Smooth muscle cell (in vitro differentiated cells): ENCODE measurements around the gene STON2. TPM values are rescaled to one million over a fixed set of nuclear protein-coding genes. Genes with fewer than 3 reads are reported as not detected.

Experiments used
- DNase-seq: peaks from one replicate; lab custom pipeline; 2025; ENCODE audit not compliant: unreplicated experiment; lab: John Stamatoyannopoulos, UW
- H2AFZ ChIP-seq: fragments of 200-600 bp; sonication (generic); 2 replicates; pipeline ENCODE4 v1.6.0; 2016; ENCODE audit warnings: antibody characterized with exemption, low read depth, mild to moderate bottlenecking
- H3F3A ChIP-seq: fragments of 200-600 bp; sonication (generic); 2 replicates; pipeline ENCODE4 v1.6.0; 2017; ENCODE audit warnings: antibody characterized with exemption, low read depth
- H3K27ac ChIP-seq: fragments of 200-600 bp; sonication (generic); 2 replicates; pipeline ENCODE4 v1.5.1; 2016; ENCODE audit warnings: low read depth, mild to moderate bottlenecking
- H3K27me3 ChIP-seq: fragments of 200-600 bp; sonication (generic); 2 replicates; pipeline ENCODE4 v1.6.1; 2016; ENCODE audit warnings: low read depth, mild to moderate bottlenecking
- H3K36me3 ChIP-seq: fragments of 200-600 bp; sonication (generic); 2 replicates; pipeline ENCODE4 v1.5.1; 2016; ENCODE audit warnings: low read depth
- H3K4me1 ChIP-seq: fragments of 200-600 bp; sonication (generic); 2 replicates; pipeline ENCODE4 v1.5.1; 2016; ENCODE audit warnings: low read depth
- H3K4me2 ChIP-seq: fragments of 200-600 bp; sonication (generic); 2 replicates; pipeline ENCODE4 v1.6.0; 2016; ENCODE audit warnings: mild to moderate bottlenecking
- H3K4me3 ChIP-seq: fragments of 200-600 bp; sonication (generic); 2 replicates; pipeline ENCODE4 v1.5.1; 2016; ENCODE audit warnings: mild to moderate bottlenecking
- H3K79me2 ChIP-seq: fragments of 200-600 bp; sonication (generic); 2 replicates; pipeline ENCODE4 v1.6.0; 2016; ENCODE audit warnings: low read depth, mild to moderate bottlenecking
- H3K9ac ChIP-seq: fragments of 200-600 bp; sonication (generic); 2 replicates; pipeline ENCODE4 v1.6.0; 2016; ENCODE audit warnings: low read depth
- H3K9me3 ChIP-seq: fragments of 200-600 bp; sonication (generic); replicated peaks from 2 replicates; pipeline ENCODE4 v1.5.1; 2016; ENCODE audit warnings: low read depth
- H4K20me1 ChIP-seq: fragments of 200-600 bp; sonication (generic); 2 replicates; pipeline ENCODE4 v1.6.0; 2016; ENCODE audit warnings: low read depth
- CTCF ChIP-seq: fragments of 200-600 bp; sonication (generic); IDR thresholded peaks from 2 replicates; pipeline ENCODE4 v1.5.1; 2017; ENCODE audit warnings: borderline replicate concordance, mild to moderate bottlenecking, antibody characterized with exemption; ENCODE audit not compliant: insufficient read depth, poor library complexity, severe bottlenecking
- WGBS: methylation state at CpG from one replicate; pipeline ENCODE4 v1.1.7; 2016; ENCODE audit warnings: low lambda C conversion rate; 5-methylcytosine and 5-hydroxymethylcytosine counted together
- polyA plus RNA-seq: library from polyadenylated mRNA; unstranded; fragments of >200 nt; fragmentation: Nextera tagmentation; extraction: Ambion mirVana; gene quantifications from 2 replicates; pipeline ENCODE4 v1.2.1, GENCODE V29; 2016
- total RNA-seq: library from RNA; depleted of rRNA; stranded (reverse); fragments of >200 nt; gene quantifications from 2 replicates; pipeline ENCODE4 v1.2.3, GENCODE V29; 2014

STON2 gene
- total and polyA plus RNA-seq, 2 experiments from 2014 or later: 1.7 to 43.6 TPM

- no peak for TF ChIP-seq CTCF
- no peaks in the 10 kb centered on the region for H4K20me1 ChIP-seq
- H3K9ac ChIP-seq: no peak overlapping the region
- H3K79me2 ChIP-seq: no peaks in the 10 kb centered on the region
- H3K4me2 ChIP-seq: no peak overlapping the region
- no peak overlapping the region for H3K4me3 ChIP-seq
- H3K27ac ChIP-seq: no peak overlapping the region
- no peak overlapping the region for H2AFZ ChIP-seq
- H3K36me3 ChIP-seq: no peaks in the 10 kb centered on the region
- peaks cover 10% of the 10 kb centered on the region for H3K4me1 ChIP-seq
- H3K27me3 ChIP-seq: no peaks in the 10 kb centered on the region
- no peaks in the 10 kb centered on the region for H3F3A ChIP-seq
- 96% methylated on average over 18 of the region's 20 CpGs for WGBS
- no peak for DNase-seq
- H3K9me3 ChIP-seq: no peaks in the 10 kb centered on the region
Observed at GRCh38 chr14:81236138-81236537, 164.0 kb downstream of the STON2 start.

- Histone ChIP-seq H3F3A (no peaks in the 10 kb centered on the region), H3K79me2 (no peaks in the 10 kb centered on the region), H3K9ac (no peak overlapping the region), H3K36me3 (no peaks in the 10 kb centered on the region), H4K20me1 (no peaks in the 10 kb centered on the region), H3K4me2 (peak overlapping the region; percentile 26), H3K9me3 (no peaks in the 10 kb centered on the region), H3K4me1 (peaks cover 10% of the 10 kb centered on the region), H3K27me3 (no peaks in the 10 kb centered on the region), H3K4me3 (no peak overlapping the region), H2AFZ (peak overlapping the region; percentile 20), H3K27ac (peak overlapping the region; percentile 28)
- 56% methylated on average over 2 of the region's 2 CpGs for WGBS
- TF ChIP-seq CTCF: no peak
- no peak for DNase-seq
Observed at GRCh38 chr14:81235096-81235495, 165.0 kb downstream of the STON2 start.

GRCh38 chr14:81234278-81234677 lies 165.8 kb downstream of the STON2 start:
- no peak for DNase-seq
- Histone ChIP-seq H3K4me3 (no peak overlapping the region), H3K79me2 (no peaks in the 10 kb centered on the region), H2AFZ (peak overlapping the region; percentile 20), H3K4me1 (peaks cover 10% of the 10 kb centered on the region), H3F3A (no peaks in the 10 kb centered on the region), H3K4me2 (peak overlapping the region; percentile 26), H3K27ac (no peak overlapping the region), H4K20me1 (no peaks in the 10 kb centered on the region), H3K9ac (no peak overlapping the region), H3K36me3 (no peaks in the 10 kb centered on the region), H3K27me3 (no peaks in the 10 kb centered on the region), H3K9me3 (no peaks in the 10 kb centered on the region)
- TF ChIP-seq CTCF: no peak

GRCh38 chr14:81233615-81234014 lies 166.5 kb downstream of the STON2 start:
- H3K9ac ChIP-seq: no peak overlapping the region
- 92% methylated on average over 1 of the region's 1 CpG for whole genome bisulfite sequencing
- peaks cover 10% of the 10 kb centered on the region for H3K4me1 ChIP-seq
- no peaks in the 10 kb centered on the region for H3F3A ChIP-seq
- H4K20me1 ChIP-seq: no peaks in the 10 kb centered on the region
- H3K27me3 ChIP-seq: no peaks in the 10 kb centered on the region
- H3K27ac ChIP-seq: no peak overlapping the region
- H3K36me3 ChIP-seq: no peaks in the 10 kb centered on the region
- no peaks in the 10 kb centered on the region for H3K9me3 ChIP-seq
- DNase-seq: no peak
- no peak overlapping the region for H2AFZ ChIP-seq
- no peak for TF ChIP-seq CTCF
- H3K4me2 ChIP-seq: no peak overlapping the region
- H3K4me3 ChIP-seq: no peak overlapping the region
- H3K79me2 ChIP-seq: no peaks in the 10 kb centered on the region
